HepG2 (cell line): Measurements from ENCODE around the gene LURAP1L.

Experiments
- CHD2 ChIP-seq: IDR thresholded peaks from 2 replicates; pipeline ENCODE4 v1.6.1; 2011; ENCODE audit warnings: low read depth, low read length, improper control_type of control experiment
- MXD4 ChIP-seq: IDR thresholded peaks from 2 replicates; pipeline ENCODE4 v1.6.1; 2016; ENCODE audit warnings: mild to moderate bottlenecking, missing biosample characterization, missing genetic modification reagents
- NFATC3 ChIP-seq: sonication (generic); formaldehyde crosslinking; IDR thresholded peaks from 2 replicates; pipeline ENCODE4 v1.5.1; 2020; ENCODE audit warnings: mild to moderate bottlenecking, missing genetic modification reagents
- NFIC ChIP-seq: IDR thresholded peaks from 2 replicates; pipeline ENCODE4 v1.6.1; 2012; ENCODE audit warnings: mild to moderate bottlenecking, low read length, inconsistent platforms
- SUZ12 ChIP-seq: fragments of 150-350 bp; IDR thresholded peaks from 2 replicates; pipeline ENCODE4 v1.6.1; 2014; ENCODE audit warnings: low read depth, low read length
- TBL1XR1 ChIP-seq: fragments of 150-350 bp; IDR thresholded peaks from 2 replicates; pipeline ENCODE4 v1.6.1; 2014; ENCODE audit warnings: borderline replicate concordance, low read length; ENCODE audit not compliant: partially characterized antibody
- ZNF180 ChIP-seq: sonication (generic); formaldehyde crosslinking; IDR thresholded peaks from 2 replicates; pipeline ENCODE4 v1.4.0; 2020; ENCODE audit warnings: low read depth, missing genetic modification reagents, borderline replicate concordance
- ZNF354B ChIP-seq: sonication (generic); formaldehyde crosslinking; IDR thresholded peaks from 2 replicates; pipeline ENCODE4 v1.8.0; 2022; ENCODE audit warnings: mild to moderate bottlenecking, missing genetic modification reagents
- ZNF780A ChIP-seq: sonication (generic); formaldehyde crosslinking; IDR thresholded peaks from 2 replicates; pipeline ENCODE4 v1.8.0; 2022; ENCODE audit warnings: mild to moderate bottlenecking, missing genetic modification reagents, moderate library complexity
- TF ChIP-seq, protein P1 (sequence below): sonication (generic); formaldehyde crosslinking; conservative IDR thresholded peaks from 2 replicates; pipeline ENCODE4 v1.8.0; 2022; ENCODE audit warnings: missing genetic modification reagents
- TF ChIP-seq, protein P2 (sequence below): sonication (generic); formaldehyde crosslinking; IDR thresholded peaks from 2 replicates; pipeline ENCODE4 v1.4.0; 2020; ENCODE audit warnings: missing genetic modification reagents
- TF ChIP-seq, protein P3 (sequence below): sonication (generic); formaldehyde crosslinking; IDR thresholded peaks from 2 replicates; pipeline ENCODE4 v1.4.0; 2020; ENCODE audit warnings: missing genetic modification reagents
- TF ChIP-seq, protein P4 (sequence below): sonication (generic); formaldehyde crosslinking; IDR thresholded peaks from 2 replicates; pipeline ENCODE4 v1.4.0; 2020; ENCODE audit warnings: mild to moderate bottlenecking, missing genetic modification reagents

DNA sequence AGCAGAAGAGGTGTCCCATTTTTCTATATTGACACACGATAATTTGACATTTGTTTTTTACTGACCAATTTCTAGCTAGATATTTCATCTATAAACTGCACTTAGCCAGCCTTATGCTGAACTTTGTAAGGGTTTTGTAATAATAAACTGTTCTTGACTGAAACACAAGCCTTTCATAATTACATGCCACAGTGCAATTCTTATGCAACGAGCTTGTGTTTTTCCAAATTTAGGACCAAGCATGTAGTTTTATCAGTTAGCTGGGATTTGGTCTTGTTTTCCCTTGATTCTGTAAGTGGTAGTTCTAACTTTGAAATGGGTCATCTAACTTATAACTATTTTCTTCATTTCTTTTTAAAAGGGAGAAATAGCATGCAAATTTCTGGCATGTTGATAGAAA lies 1.3 kb upstream of the LURAP1L start:
- no peak for TF ChIP-seq TBL1XR1
- TF ChIP-seq, protein P1, sequence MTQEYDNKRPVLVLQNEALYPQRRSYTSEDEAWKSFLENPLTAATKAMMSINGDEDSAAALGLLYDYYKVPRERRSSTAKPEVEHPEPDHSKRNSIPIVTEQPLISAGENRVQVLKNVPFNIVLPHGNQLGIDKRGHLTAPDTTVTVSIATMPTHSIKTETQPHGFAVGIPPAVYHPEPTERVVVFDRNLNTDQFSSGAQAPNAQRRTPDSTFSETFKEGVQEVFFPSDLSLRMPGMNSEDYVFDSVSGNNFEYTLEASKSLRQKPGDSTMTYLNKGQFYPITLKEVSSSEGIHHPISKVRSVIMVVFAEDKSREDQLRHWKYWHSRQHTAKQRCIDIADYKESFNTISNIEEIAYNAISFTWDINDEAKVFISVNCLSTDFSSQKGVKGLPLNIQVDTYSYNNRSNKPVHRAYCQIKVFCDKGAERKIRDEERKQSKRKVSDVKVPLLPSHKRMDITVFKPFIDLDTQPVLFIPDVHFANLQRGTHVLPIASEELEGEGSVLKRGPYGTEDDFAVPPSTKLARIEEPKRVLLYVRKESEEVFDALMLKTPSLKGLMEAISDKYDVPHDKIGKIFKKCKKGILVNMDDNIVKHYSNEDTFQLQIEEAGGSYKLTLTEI (CRISPR knock-in tag): no peak
- TF ChIP-seq ZNF354B: no peak
- TF ChIP-seq, protein P2, sequence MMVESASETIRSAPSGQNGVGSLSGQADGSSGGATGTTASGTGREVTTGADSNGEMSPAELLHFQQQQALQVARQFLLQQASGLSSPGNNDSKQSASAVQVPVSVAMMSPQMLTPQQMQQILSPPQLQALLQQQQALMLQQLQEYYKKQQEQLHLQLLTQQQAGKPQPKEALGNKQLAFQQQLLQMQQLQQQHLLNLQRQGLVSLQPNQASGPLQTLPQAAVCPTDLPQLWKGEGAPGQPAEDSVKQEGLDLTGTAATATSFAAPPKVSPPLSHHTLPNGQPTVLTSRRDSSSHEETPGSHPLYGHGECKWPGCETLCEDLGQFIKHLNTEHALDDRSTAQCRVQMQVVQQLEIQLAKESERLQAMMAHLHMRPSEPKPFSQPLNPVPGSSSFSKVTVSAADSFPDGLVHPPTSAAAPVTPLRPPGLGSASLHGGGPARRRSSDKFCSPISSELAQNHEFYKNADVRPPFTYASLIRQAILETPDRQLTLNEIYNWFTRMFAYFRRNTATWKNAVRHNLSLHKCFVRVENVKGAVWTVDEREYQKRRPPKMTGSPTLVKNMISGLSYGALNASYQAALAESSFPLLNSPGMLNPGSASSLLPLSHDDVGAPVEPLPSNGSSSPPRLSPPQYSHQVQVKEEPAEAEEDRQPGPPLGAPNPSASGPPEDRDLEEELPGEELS (CRISPR knock-in tag): no peak
- TF ChIP-seq NFATC3: no peak
- TF ChIP-seq, protein P3, sequence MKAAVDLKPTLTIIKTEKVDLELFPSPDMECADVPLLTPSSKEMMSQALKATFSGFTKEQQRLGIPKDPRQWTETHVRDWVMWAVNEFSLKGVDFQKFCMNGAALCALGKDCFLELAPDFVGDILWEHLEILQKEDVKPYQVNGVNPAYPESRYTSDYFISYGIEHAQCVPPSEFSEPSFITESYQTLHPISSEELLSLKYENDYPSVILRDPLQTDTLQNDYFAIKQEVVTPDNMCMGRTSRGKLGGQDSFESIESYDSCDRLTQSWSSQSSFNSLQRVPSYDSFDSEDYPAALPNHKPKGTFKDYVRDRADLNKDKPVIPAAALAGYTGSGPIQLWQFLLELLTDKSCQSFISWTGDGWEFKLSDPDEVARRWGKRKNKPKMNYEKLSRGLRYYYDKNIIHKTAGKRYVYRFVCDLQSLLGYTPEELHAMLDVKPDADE (CRISPR knock-in tag): no peak
- TF ChIP-seq, protein P4, sequence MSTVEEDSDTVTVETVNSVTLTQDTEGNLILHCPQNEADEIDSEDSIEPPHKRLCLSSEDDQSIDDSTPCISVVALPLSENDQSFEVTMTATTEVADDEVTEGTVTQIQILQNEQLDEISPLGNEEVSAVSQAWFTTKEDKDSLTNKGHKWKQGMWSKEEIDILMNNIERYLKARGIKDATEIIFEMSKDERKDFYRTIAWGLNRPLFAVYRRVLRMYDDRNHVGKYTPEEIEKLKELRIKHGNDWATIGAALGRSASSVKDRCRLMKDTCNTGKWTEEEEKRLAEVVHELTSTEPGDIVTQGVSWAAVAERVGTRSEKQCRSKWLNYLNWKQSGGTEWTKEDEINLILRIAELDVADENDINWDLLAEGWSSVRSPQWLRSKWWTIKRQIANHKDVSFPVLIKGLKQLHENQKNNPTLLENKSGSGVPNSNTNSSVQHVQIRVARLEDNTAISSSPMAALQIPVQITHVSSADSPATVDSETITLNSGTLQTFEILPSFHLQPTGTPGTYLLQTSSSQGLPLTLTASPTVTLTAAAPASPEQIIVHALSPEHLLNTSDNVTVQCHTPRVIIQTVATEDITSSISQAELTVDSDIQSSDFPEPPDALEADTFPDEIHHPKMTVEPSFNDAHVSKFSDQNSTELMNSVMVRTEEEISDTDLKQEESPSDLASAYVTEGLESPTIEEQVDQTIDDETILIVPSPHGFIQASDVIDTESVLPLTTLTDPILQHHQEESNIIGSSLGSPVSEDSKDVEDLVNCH (CRISPR knock-in tag): no peak
- no peak for TF ChIP-seq ZNF780A
- no peak for TF ChIP-seq ZNF180 (CRISPR knock-in tag)
- no peak for TF ChIP-seq CHD2
- TF ChIP-seq MXD4 (CRISPR knock-in tag): no peak
- no peak for TF ChIP-seq SUZ12
- TF ChIP-seq NFIC: no peak
